GM20000 (cell line): ENCODE results near the gene ARHGAP22.

ENCODE experiments used
- DNase-seq: peaks from one replicate; pipeline ENCODE4 v3.0.0; 2012; ENCODE audit warnings: low spot score
- TF ChIP-seq, protein P1 (sequence below): IDR thresholded peaks from 2 replicates; pipeline ENCODE4 v1.5.1; 2012; ENCODE audit warnings: mild to moderate bottlenecking, control low read depth; ENCODE audit errors: extremely low read depth, missing control alignments

ARHGAP22 gene

DNA sequence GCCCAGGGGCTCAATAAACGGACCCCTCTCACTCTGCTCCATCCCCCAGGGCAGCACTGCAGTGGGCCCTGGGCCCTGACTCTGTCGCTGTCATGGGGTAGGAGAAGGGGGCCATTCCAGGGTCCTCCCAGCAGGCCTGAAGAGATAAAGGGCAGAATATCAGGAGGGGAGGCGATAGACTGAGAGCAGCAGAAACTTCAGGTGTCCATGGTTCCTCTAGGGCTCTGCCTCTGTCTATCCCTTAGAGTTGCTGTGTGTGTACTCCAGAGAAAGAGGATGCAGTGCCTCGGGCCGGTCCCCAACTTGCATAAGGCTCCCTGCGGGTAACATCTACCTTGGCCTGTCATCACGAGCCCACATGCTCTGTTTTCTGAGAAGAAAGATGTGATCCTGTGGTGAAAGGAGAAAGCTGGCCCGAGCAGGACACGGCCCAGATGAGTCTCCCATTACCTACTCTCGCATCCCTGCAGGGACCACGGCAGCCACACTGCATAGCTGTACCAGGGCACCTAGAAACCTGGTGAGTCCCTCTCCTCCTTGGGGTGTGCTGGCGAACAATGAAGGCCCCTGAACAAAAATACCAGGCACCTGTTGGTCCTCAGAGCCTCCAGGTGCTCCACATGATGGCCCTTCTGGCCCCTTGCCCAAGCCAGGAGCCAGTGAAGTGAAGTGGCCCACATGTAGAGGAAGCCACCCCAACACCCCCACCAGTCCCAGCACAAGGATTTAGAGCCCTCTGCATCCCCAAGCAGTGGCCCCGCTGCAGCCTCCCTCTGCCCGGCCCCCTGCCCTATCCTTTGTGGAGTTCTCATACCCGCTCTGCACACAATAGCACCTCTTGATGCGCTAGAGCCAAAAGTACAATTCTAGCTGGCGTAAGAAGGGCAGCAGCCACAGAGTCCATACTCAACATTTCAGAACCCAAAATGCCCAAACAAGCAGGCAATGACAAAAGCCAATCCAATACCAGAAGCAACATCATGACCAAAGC lies 106.8 kb downstream of the ARHGAP22 start:
- no peak for DNase-seq
- TF ChIP-seq, protein P1, sequence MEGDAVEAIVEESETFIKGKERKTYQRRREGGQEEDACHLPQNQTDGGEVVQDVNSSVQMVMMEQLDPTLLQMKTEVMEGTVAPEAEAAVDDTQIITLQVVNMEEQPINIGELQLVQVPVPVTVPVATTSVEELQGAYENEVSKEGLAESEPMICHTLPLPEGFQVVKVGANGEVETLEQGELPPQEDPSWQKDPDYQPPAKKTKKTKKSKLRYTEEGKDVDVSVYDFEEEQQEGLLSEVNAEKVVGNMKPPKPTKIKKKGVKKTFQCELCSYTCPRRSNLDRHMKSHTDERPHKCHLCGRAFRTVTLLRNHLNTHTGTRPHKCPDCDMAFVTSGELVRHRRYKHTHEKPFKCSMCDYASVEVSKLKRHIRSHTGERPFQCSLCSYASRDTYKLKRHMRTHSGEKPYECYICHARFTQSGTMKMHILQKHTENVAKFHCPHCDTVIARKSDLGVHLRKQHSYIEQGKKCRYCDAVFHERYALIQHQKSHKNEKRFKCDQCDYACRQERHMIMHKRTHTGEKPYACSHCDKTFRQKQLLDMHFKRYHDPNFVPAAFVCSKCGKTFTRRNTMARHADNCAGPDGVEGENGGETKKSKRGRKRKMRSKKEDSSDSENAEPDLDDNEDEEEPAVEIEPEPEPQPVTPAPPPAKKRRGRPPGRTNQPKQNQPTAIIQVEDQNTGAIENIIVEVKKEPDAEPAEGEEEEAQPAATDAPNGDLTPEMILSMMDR: no peak

DNA sequence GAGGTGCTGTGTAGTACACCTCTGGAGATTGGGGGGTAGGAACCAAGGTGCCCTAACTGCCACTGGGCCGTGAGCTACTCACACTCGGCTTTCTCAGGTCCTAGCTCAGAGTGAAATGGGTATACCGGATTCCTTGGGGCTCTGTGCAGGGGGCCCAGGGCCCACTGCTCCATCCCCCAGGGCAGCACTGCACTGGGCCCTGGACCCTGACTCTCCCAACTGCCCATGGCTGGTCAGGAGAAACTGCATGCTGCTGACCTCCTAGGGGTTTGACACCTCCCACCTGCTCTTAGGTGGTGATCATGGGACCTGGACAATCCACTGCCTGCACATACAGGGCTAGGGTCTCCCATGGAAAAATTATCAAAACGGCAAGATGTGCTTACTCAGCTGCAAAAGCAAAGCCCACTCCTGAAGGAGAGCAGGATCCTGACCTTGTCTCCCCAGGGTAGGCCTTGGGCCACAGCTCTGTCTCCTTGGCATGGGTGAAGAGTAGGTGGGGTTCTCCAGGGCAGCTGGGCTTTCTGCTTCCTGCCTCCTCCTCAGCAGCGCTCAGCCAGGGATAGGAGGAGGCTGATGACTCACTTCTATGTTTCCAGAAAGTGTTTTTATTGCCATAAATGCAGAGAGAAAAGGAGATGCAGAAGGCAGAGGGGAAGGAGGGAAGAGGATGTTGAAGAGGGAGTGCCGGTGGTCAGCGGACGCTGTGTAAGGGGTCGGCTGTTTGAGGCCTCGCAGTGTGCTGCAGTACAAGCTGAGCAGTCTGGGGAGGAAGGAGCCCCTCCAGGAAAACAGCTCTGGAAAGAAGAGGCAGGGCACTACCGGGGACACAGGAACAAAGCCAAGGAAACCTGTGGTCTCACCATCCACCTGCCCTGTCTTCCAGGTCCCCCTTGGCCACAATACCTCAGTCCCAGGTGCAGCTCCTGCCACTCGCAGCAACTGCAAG lies 107.8 kb downstream of the ARHGAP22 start:
- TF ChIP-seq, protein P1: no peak
- DNase-seq: no peak

DNA sequence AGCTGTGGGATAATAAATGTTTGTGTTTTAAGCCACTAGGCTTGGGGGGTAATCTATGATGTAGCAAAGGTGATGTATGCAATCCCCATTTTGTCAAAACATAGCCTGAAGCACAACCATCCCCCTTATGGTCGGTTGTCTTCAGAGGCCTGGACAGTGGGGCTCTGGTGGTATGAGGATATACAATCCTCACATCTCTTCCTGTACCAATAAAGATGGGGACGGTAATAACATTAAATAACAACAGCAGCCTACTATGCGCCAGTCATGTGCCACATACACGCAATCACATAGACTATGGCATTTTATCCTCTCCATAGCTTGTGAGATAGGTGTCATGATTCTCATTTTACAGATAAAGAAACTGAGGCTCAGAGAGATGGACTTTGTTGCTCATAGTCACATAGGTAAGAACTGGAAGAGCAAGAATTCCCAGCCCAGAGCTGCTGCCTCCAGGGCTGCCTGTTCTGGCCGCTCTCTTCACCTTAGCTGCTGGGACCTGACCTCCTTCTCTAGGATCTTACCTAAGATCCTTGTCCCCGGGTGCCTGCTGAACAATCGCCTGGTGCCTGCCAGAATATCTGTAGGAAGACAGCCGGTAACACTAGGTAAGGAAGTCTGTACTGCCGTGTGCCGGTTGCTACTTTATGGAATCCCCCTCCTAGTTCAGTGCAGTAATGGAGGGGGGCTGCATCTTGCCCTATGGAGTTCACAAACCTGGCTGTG lies 108.6 kb downstream of the ARHGAP22 start:
- TF ChIP-seq, protein P1: no peak
- DNase-seq: no peak

DNA sequence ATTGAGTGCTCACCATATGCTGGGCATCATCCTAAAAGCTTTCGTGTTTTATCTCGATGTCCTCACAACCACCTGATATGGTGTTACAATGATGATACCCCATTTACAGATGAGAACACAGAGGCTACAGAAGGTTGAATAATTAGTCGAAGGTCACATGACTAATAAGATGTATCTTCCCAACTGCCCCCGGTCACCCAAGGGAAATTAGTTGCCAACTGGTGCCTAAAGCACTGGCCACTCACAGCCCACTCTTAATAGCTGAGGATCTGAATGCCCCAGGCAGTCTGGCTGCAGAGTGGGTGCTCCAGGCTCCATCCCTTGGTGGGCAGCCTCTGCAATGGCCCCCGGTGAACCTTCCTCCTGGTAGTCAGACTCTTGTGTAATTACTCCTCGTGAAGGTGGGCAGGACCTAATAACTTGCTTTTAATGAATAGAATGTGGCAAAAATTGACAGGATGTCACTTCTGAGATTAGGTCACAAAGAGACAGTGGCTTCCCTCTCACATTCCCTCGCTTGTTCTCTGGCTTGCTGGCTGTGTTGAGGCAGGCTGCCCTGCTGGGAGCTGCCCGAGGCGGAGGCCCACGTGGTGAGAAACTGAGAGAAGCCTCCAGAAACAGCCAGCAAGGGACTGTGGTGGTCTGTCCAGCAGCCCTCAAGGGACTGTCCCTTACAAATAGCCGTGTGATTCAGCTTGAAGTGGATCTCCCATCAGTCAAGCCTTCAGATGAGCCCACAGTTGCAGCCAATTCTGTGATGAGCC lies 109.4 kb downstream of the ARHGAP22 start:
- DNase-seq: no peak
- TF ChIP-seq, protein P1: no peak

DNA sequence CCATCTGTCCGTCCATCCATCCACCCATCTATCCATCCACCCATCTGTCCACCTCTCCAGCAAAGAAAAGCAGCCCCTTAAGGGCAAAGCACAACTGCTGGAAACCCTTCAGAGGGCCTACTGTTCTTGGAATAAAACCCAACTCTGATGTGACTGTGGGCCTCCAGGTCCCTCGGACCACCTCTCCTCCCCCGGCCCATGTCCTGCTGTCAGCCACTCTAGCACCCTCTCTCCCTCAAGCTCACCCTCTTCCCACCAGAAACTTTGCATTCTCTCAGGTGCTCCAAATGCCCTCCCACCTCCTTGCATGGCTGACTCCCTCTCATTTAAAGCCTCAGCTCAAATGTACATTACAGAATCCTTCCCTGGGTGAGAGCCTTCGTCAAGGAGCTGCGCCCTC lies 110.3 kb downstream of the ARHGAP22 start:
- TF ChIP-seq, protein P1: no peak

DNA sequence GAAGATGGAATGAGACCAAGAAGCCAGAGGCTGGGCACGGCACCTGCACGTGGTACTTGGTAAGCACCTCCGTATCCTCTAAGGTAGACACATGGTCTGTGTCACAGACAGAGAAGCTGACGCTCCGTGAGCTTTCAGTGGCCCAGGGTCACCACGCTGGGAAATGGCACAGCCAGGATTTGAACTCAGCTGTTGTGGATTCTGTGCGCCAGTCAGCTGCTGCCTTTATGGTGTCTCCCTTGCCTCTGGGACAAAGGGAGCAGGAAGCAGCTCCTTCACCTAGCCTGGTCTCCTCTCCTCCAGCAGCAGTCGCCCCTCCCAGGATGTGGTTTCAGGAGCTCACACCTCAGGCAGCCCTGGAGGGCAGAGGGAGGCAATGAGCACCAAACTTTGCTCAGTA lies 110.8 kb downstream of the ARHGAP22 start:
- DNase-seq: no peak
- TF ChIP-seq, protein P1: no peak

More for the DNA sequence above, 110.3 kb downstream of the ARHGAP22 start:
- no peak for DNase-seq
